Hepatocyte (in vitro differentiated cells): ENCODE results near the gene RAET1E. TPM values are rescaled to one million over a fixed set of nuclear protein-coding genes. Genes with fewer than 3 reads are reported as not detected.

Experiments
- DNase-seq: peaks from one replicate; pipeline ENCODE4 v3.0.0-alpha.2; 2016; ENCODE audit warnings: low spot score
- H2AFZ ChIP-seq: fragments of 200-600 bp; sonication (generic); 2 replicates; pipeline ENCODE4 v1.6.0; 2016; ENCODE audit warnings: antibody characterized with exemption, mild to moderate bottlenecking
- H3K27ac ChIP-seq: fragments of 200-600 bp; sonication (generic); 2 replicates; pipeline ENCODE4 v1.5.1; 2016; ENCODE audit warnings: mild to moderate bottlenecking
- H3K27me3 ChIP-seq: fragments of 200-600 bp; sonication (generic); 2 replicates; pipeline ENCODE4 v1.6.1; 2016
- H3K36me3 ChIP-seq: fragments of 200-600 bp; sonication (generic); replicated peaks from 2 replicates; pipeline ENCODE4 v1.5.1; 2016; ENCODE audit warnings: low read depth; ENCODE audit not compliant: insufficient read depth
- H3K4me1 ChIP-seq: fragments of 200-600 bp; sonication (generic); 2 replicates; pipeline ENCODE4 v1.5.1; 2016; ENCODE audit warnings: mild to moderate bottlenecking, moderate library complexity; ENCODE audit not compliant: insufficient read depth
- H3K4me2 ChIP-seq: fragments of 200-600 bp; sonication (generic); 2 replicates; pipeline ENCODE4 v1.6.0; 2016
- H3K4me3 ChIP-seq: fragments of 200-600 bp; sonication (generic); 2 replicates; pipeline ENCODE4 v1.5.1; 2016; ENCODE audit warnings: mild to moderate bottlenecking
- H3K79me2 ChIP-seq: fragments of 200-600 bp; sonication (generic); 2 replicates; pipeline ENCODE4 v1.6.0; 2017; ENCODE audit warnings: mild to moderate bottlenecking
- H3K9me2 ChIP-seq: fragments of 200-600 bp; sonication (generic); replicated peaks from 2 replicates; pipeline ENCODE4 v1.6.0; 2017; ENCODE audit warnings: mild to moderate bottlenecking; ENCODE audit not compliant: insufficient read depth
- H3K9me3 ChIP-seq: fragments of 200-600 bp; sonication (generic); 2 replicates; pipeline ENCODE4 v1.5.1; 2016; ENCODE audit warnings: low read depth, mild to moderate bottlenecking
- H4K20me1 ChIP-seq: fragments of 200-600 bp; sonication (generic); 2 replicates; pipeline ENCODE4 v1.6.0; 2016; ENCODE audit warnings: mild to moderate bottlenecking; ENCODE audit not compliant: insufficient read depth, poor library complexity, severe bottlenecking
- EZH2 ChIP-seq: fragments of 200-600 bp; sonication (generic); IDR thresholded peaks from 2 replicates; pipeline ENCODE4 v1.6.1; 2016; ENCODE audit warnings: antibody characterized with exemption, mild to moderate bottlenecking, borderline replicate concordance
- EZH2phosphoT487 ChIP-seq: fragments of 200-600 bp; sonication (generic); IDR thresholded peaks from one replicate; pipeline ENCODE4 v1.6.1; 2018; ENCODE audit warnings: antibody characterized with exemption, mild to moderate bottlenecking, low read depth, moderate library complexity; ENCODE audit not compliant: unreplicated experiment, severe bottlenecking
- WGBS: methylation state at CpG from one replicate; pipeline ENCODE4 v1.1.6; 2016; ENCODE audit warnings: low lambda C conversion rate; ENCODE audit errors: missing lambda C conversion rate; 5-methylcytosine and 5-hydroxymethylcytosine counted together
- polyA plus RNA-seq: library from polyadenylated mRNA; unstranded; fragments of >200 nt; fragmentation: Nextera tagmentation; extraction: Ambion mirVana; gene quantifications from 2 replicates; pipeline ENCODE4 v1.2.1, GENCODE V29; 2016
- total RNA-seq: library from RNA; depleted of rRNA; stranded (reverse); fragments of >200 nt; gene quantifications from 2 replicates; pipeline ENCODE4 v1.2.3, GENCODE V29; 2014
- TF ChIP-seq, protein P1 (sequence below): fragments of 200-600 bp; sonication (generic); IDR thresholded peaks from 2 replicates; pipeline ENCODE4 v1.5.1; 2016; ENCODE audit warnings: antibody characterized with exemption, mild to moderate bottlenecking; ENCODE audit not compliant: poor library complexity

Gene RAET1E
- total and polyA plus RNA-seq, 2 experiments from 2014 or later: not detected

DNA sequence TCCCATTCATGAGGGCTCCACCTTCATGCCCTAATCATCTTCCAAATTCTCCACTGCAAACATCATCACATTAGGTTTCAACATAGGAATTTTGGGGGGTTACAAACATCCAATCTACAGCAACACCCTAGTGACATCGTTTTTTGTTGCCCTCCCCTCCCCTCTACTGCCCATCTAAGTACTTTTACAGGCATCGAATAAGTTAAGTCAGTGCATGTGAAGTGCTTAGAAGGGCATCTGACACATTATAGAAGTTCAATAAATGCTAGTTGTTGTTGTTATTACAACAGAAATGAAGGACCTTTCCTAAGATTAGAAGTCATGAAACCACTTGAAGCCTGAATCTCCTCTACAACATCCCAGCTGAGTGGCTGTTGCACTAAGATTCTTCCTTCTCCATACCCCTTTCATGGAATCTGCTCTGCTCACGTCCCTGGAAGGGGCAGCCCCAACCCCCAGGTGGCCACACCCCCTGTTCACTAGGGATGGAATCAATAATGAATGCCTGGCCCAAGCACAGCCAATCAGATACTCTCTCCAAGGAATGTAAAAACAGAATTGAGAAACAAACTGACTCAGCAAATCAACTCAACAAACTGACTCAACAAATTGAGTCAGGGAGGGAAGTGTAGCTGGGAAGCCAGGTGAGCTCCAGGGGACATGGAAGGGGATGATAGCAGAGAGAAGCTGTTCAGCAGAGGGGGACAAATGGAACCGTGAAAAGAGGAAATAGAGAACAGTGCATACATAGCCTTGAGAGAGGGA is 29.9 kb downstream of the RAET1E start:
- Histone ChIP-seq H3K4me2 (no peak overlapping the region), H2AFZ (no peak overlapping the region), H4K20me1 (no peaks in the 10 kb centered on the region), H3K27me3 (no peaks in the 10 kb centered on the region), H3K9me3 (no peaks in the 10 kb centered on the region), H3K4me3 (no peak overlapping the region), H3K79me2 (no peaks in the 10 kb centered on the region), H3K9me2 (no peaks in the 10 kb centered on the region), H3K4me1 (peaks cover 5% of the 10 kb centered on the region), H3K27ac (no peak overlapping the region), H3K36me3 (no peaks in the 10 kb centered on the region)
- whole genome bisulfite sequencing: 54% methylated on average over 4 of the region's 4 CpGs
- no peak for TF ChIP-seq EZH2
- TF ChIP-seq, protein P1, sequence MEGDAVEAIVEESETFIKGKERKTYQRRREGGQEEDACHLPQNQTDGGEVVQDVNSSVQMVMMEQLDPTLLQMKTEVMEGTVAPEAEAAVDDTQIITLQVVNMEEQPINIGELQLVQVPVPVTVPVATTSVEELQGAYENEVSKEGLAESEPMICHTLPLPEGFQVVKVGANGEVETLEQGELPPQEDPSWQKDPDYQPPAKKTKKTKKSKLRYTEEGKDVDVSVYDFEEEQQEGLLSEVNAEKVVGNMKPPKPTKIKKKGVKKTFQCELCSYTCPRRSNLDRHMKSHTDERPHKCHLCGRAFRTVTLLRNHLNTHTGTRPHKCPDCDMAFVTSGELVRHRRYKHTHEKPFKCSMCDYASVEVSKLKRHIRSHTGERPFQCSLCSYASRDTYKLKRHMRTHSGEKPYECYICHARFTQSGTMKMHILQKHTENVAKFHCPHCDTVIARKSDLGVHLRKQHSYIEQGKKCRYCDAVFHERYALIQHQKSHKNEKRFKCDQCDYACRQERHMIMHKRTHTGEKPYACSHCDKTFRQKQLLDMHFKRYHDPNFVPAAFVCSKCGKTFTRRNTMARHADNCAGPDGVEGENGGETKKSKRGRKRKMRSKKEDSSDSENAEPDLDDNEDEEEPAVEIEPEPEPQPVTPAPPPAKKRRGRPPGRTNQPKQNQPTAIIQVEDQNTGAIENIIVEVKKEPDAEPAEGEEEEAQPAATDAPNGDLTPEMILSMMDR: no peak
- TF ChIP-seq EZH2phosphoT487: no peak
- no peak for DNase-seq

DNA sequence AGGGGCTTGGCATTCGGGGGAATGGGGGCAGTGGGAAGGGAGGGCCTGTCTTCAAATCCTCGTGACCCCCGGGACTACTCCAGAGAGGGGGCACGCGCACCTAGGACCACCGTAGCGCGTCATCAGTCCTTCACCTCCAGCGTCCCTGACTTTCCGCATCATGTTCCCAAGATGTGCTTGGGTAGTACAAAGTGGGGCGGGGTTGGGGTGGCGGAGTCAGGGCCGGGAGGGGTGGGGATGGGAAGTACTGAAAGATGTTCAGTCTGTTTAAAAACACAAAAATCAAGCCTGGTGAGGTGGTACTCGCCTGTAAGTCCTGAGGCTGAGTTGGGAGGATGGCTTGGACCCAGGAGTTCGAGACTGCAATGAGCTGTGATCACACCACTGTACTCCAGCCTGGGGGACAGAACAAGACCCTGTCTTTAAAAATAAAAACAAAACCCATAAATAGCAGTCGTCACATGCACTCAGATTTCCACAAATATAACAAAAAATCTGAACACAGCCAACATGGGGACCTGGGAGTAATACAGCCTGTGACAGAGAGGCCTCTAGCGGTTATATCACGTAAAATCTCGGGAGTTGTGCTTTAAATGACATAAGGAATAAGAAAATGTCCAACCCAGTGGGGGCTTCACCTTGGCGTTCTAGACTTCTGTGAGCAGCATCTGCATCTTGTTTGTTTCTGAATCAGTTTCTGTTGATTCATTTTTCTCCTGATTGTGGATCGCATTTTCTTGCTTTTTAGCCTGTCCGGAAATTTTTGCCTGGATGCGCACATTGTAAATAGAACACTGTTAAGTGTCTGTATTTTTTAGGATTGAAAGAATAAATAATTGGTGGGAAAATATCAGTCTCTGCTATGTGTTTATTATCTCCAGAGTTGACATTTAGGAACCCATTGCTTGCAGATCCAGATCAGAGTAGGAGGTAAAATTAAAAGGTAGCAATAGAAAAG is 33.1 kb downstream of the RAET1E start:
- H2AFZ ChIP-seq: peak overlapping the region; percentile 85
- H3K4me3 ChIP-seq: peak overlapping the region; percentile 48
- peaks cover 21% of the 10 kb centered on the region for H3K4me1 ChIP-seq
- H3K79me2 ChIP-seq: peaks cover 29% of the 10 kb centered on the region
- H3K27me3 ChIP-seq: no peaks in the 10 kb centered on the region
- TF ChIP-seq, protein P1: peak; percentile 71
- TF ChIP-seq EZH2phosphoT487 (no peak), EZH2 (no peak)
- WGBS: 19% methylated on average over 22 of the region's 23 CpGs
- peak overlapping the region; percentile 96 for H3K4me2 ChIP-seq
- peak; percentile 84 for DNase-seq
- H3K27ac ChIP-seq: peak overlapping the region; percentile 94
- H3K9me2 ChIP-seq: no peaks in the 10 kb centered on the region
- no peaks in the 10 kb centered on the region for H3K9me3 ChIP-seq
- no peaks in the 10 kb centered on the region for H4K20me1 ChIP-seq
- H3K36me3 ChIP-seq: no peaks in the 10 kb centered on the region

DNA sequence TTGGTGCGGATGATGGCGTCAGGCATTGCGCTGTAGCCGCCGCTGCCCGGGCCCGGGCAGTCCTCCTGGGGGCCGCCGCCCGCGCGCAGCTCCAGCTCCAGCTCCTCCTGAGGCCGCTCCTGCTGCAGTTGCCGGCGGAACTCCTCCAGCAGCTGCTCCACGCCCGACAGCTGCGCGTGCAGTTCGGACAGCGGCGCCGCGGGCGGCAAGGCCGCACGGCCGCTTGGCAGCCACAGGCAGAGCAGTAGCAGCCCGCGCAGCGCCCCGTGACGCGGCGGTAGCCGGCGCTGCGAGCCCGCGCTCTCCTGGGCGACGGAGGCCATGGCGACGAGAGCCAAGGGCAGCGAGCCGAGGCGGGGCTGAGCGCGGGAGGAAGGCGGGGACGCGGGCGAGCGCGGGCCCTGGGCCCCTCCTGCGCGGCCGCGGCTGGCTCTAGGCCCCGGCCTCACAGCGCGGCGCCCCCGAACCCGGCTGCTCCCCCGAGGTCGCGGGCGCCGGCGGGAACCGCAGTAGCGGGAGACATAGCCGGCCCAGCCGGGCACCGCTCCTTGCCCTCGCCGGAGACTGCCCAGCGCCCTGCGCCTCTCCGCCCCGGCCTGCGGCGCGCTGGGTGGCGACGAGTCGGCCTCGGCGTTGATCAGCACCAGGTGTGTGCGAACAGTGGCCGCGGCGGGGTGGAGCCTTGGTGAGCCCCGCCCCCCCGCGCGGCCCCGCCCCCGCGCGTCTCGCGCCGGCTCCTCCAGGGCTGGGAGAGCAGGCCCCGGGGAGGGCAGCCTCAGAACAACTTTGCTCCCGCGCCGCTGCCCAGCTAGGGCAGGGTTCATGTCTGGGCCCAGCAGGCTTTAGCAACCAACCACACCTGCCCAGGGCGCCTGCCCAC is 34.0 kb downstream of the RAET1E start, which contains the start of gene LRP11:
TSS of gene LRP11 (minus strand) at position 662 of the 880 bp plus-strand sequence. CDS start at position 323, 339 bp downstream.
- Histone ChIP-seq H3K4me2 (peak within 1 kb of the TSS; percentile 96), H3K4me1 (peaks cover 25% of the 10 kb centered on the region), H3K79me2 (peaks cover 31% of the 10 kb centered on the region), H3K27ac (peak within 1 kb of the TSS; percentile 94), H3K9me3 (no peaks in the 10 kb centered on the region), H2AFZ (peak within 1 kb of the TSS; percentile 85), H3K9me2 (no peaks in the 10 kb centered on the region), H3K4me3 (peak within 1 kb of the TSS; percentile 49), H3K36me3 (no peaks in the 10 kb centered on the region), H3K27me3 (no peaks in the 10 kb centered on the region), H4K20me1 (no peaks in the 10 kb centered on the region)
- DNase-seq: peak; percentile 94
- no peak for TF ChIP-seq EZH2phosphoT487
- TF ChIP-seq, protein P1: no peak
- TF ChIP-seq EZH2: no peak
- WGBS: under 1% methylated on average over 48 of the region's 110 CpGs
